ENCODE measurements around the gene WASF3.

WASF3 gene

DNA sequence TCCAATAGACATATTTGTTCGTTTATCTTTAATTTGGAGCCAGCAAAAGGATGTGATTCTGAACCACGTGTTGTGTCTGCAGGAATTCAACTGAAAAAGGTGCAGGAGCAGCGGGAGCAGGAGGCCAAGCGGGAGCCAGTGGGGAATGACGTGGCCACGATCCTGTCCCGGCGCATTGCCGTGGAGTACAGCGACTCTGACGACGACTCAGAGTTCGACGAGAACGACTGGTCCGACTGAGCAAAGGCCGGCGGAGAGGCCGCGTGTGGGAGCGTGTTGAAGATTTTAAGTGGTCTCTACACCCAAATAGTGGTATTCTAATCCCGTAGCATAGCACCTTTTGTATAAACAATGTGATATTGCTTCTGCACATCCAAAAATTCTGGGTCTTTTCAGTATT, 128.1 kb downstream of the WASF3 start:
- no peak for DNase-seq (ENCODE audit: low read depth)

DNA sequence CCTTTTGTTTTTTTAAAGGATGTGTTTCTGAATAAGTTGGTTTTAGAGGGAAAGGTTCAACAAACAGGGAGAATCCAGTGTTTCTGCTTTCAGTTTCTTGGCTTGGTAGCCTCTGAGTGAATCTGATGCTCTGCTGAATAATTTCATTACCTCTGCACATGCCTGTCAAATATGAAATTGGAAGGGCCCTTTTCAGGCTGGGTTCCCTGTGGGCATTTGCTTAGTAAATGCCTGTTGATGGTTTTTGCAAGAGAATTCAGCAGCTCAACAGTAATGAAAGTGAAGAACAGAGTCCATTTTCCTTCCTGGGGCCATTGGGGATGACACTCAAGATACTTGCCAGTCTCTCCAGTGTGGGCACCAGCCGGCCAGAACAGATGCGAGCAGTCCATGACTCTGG, 128.8 kb downstream of the WASF3 start:
- DNase-seq (ENCODE audit: low read depth), result no peak

DNA sequence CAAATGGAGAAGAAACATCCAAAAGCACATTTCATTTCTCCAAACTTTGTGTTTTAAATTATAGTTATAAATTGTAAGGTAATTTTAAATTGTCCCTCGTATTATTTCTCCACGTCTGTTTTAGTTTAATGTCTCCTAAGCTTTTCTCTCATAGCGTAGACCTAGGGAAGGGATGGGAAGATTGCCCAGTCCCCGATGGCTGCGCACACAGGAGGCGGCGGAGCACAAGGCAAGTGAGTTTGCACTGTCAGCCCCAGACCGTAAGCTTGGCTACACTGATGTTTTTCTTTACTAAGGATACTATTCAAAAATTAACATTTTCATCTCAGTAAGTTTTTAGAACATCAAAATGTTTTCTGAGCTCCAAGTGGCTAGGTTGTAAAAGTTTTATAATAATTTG, 130.8 kb downstream of the WASF3 start:
- DNase-seq (ENCODE audit: low read depth), result no peak

DNA sequence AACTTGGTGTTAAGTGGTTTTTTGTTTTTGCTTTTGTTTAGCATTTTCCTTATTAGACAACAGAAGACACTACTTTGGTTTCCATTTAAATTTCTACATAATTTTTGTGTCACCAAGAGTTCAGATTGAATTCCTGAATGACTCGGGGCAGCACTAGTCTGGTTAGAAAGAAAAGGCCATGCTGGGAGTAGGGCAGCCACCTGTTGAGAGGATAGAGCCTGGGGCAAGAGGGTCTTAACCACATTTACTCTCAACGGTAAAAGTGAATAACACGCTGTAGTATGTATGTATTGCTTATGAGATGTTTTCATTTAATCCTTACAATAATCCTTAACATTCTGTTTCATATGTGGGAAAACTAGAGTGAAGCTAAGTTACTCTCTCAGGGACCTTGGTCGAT, 131.5 kb downstream of the WASF3 start:
- DNase-seq (ENCODE audit: low read depth), result no peak

DNA sequence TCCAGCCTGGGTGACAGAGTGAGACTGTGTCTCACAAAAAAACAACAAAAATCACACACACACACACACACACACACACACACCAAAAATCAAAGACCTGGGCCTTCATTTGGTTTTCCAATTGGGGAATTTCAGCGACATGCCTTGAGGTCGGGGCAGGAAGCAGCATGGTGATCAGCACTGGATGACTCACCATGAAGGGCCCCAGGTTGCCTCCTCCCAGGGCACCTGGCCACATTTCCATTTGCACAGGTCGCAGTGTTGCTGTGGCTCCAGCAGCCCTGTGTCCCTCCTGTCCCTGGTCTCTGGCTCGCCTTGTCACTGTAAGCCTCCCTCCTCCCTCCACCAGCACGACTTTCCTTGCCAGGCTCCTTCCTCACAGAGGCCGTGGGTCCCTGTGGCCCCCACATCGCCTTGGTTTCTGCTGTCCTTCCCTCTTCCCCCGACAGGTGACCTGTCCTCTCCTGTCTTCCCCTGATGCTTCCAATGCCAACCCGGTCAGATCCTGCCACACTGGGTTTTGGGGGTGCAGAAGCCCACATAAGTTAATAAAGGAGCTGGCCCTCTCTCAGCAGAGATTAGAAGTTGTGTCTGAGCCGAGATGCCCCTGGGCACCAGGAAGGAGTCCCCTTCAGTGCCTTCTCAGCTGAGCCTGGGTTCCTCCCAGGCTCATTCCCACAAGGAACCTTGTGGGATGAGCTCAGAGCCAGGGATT, 136.4 kb downstream of the WASF3 start:
- DNase-seq (ENCODE audit: low read depth), result no peak

DNA sequence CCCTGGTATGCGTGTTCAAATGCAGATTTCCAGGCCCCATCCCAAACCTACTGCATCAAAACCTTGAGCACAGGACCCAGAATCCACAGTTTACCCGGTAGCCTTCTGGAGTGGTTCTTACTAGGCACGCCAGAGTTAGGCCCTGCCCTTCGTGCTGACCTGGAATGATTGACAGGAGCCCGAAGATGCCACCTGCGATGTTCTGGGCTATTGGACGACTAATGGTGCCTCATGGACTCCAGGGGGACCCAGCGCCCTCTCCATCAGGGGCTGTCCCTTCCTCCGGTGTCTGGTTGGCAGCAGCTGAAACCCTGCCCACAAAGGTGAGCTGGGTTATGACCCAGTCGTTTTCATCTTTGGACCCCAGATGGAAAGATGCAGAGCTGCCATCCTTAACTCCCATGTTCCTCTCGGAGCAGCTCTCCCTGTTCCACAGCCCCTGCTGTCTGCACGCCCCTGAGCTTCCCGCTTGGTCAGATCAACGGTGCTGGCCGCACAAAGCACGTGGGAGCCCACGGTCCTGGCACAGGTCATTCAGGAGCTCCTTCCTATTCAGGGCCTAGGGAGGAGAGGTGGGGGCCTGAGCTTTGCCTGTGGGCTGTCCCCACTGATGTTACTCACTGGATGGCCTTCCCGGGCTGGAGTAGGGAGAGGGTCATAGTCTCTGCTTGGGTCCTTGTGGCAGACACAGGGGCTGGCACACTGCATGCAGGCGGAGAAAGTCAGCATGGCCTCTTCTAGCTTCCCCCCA, 137.3 kb downstream of the WASF3 start:
- no peak for DNase-seq (ENCODE audit: low read depth)

DNA sequence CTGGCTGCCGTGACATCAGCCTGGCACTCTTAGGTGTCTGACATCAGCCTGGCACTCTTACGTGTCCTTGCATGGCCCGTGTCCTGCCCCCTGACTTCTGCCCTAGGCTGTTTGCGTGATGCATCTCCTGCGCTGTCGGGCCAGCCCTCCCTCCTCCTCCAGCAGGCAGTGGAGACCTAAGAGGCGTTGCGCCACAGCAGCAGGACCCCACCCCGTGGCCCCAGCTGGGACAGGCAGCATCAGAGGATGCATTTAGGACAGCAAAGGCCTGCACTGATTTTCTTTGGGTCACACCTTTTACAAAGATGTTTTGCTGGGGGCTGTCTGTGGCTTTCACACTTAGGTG, 137.8 kb downstream of the WASF3 start:
- no peak for DNase-seq (ENCODE audit: low read depth)

DNA sequence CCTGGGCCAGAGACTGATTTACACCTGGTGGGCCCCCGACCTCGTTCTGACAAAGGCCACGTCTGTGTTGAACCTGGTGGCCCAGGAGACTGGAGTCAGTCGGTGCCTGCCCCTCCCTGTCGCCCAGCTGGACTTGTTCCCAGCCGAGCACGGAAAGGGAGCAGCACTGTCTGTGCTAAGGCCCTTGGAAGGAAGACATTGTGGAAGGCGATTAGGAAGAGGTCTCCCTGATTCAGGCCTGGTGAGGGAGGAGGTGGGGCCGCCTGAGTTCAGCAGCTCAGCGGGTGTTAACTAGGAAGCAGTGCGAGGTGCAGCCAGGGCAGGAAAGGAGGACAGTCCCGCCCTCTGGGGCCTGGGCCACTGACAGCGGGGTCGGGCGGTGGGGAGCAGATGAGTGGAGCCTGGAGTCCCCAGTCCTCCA, 138.4 kb downstream of the WASF3 start:
- DNase-seq (ENCODE audit: low read depth), result no peak

DNA sequence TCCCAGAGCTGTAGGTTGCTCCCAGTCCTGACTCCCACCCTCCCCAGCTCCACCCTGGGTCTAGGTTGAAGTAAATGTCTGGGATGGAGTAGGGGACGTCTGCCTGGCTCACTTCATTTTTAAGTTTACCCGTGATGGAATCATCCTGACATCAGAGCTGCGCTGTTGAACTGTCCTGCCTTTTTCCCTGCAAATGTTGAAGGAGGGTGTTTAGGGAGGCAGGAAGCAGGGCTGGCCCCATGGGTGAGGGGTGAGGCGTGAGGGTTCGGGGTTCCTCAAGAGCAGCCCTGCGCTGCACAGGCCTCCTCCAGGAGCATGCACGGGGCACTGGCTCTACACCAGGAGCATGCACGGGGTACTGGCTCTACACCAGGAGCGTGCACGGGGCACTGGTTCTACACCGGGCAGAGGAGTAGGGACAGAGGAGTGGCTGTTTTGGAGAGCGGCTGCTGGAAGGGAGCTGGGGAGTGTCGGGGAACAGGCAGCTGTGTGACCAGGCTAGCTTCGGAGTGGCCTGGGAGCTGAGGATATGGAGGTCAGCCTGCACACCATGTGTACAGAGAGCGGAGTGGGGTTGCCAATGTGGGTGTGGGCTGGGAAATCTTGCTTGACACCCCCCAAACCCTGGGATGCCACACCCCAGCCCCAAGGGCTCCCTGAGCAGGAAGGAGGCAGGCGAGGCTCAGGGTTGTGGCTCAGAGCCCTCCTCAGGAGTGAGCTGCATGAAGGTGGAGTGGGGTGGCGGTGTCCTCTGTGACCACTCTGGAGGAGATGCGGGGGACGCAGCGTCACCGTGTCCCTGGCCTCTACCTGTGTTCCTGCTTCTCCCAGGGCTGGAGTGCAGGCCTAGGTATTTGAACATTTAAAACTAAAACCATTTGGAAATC, 139.8 kb downstream of the WASF3 start:
- DNase-seq (ENCODE audit: low read depth), result no peak

DNA sequence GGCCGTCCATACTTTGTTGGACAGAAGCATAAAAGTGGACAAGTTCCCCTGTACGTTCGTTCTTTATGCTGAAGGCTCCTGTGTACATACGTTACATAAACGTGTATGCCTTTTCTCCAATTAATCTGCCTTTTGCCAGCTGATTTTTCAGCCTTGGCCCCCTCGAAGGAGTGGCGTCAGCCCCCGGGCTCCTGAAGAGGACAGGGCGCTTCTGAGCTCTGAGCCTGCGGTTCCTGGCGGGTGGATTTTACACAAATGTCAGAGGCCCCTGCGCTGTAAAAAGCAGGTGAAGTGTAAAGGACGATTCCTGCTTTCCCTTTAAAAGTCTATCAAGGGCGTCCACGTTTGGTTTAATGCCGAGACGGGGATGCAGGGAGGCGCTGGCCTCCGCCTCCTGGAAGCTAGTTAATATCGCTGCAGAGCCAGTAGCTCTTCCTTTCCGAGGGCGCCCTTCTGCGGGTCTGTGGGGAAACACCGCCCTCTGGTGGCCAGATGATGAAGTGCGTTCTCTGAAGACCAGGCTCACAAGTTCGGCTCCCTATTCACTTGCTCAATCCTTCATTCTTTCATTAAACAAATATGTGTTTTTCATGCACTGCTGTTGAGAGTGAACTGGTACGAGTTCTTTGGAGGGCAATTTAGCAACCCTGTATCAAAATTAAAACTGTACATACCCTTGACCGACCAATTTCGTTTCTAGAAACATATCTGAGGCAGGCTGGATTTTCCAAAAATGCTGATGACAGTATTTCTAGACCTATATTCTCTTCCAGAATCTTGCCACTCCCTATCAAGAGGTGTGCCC, 141.1 kb downstream of the WASF3 start:
- DNase-seq (ENCODE audit: low read depth), result peak; percentile 65

DNA sequence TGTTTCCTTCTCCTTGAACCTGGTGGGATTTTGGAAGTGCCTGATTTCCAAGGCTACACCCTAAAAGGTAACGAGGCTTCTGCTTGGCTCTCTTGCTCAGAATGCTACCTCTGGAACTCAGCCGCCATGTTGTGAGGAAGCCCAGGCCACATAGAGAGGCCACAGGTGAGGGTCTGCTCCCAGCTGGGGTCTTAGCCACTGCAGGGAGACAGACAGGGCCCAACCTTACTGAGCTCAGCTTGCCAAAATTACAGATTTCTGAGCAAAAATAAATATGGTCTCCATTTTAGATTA, 141.7 kb downstream of the WASF3 start:
- DNase-seq (ENCODE audit: low read depth), result no peak

DNA sequence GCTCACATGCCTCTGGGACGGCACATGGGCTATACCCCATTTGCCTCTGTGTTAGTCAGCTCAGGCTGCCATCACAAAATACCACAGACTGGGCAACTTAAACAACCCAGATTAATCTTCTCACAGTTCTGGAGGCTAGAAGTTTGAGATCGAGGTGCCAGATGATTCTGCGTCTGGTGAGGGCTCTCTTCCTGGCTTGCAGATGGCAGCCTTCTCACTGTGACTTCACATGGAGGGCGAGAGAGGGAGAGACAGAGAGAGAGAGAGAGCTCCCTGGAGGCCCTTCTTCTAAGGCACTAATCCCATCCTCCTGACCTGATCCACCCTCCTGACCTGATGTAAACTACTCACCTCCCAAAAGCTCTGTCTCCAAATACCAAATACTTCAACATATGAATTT, 148.1 kb downstream of the WASF3 start:
- DNase-seq (ENCODE audit: low read depth), result no peak

DNA sequence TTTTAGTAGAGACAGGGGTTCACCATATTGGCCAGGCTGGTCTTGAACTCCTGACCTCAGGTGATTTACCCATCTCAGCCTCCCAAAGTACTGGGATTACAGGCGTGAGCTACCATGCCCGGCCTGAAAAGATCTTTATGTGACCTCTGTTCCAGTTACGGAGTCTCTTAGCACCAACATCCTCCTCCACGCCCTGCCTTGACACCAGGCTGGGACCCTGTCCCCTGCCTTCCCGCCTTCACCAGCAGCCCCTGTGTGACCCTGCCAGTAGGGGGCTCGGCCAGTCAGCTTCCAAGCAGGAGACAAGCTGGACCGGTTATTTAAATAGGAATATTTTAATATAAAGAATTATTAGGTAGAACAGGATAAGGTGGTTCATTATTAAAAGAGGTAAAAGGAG, 148.9 kb downstream of the WASF3 start:
- no peak for DNase-seq (ENCODE audit: low read depth)

DNA sequence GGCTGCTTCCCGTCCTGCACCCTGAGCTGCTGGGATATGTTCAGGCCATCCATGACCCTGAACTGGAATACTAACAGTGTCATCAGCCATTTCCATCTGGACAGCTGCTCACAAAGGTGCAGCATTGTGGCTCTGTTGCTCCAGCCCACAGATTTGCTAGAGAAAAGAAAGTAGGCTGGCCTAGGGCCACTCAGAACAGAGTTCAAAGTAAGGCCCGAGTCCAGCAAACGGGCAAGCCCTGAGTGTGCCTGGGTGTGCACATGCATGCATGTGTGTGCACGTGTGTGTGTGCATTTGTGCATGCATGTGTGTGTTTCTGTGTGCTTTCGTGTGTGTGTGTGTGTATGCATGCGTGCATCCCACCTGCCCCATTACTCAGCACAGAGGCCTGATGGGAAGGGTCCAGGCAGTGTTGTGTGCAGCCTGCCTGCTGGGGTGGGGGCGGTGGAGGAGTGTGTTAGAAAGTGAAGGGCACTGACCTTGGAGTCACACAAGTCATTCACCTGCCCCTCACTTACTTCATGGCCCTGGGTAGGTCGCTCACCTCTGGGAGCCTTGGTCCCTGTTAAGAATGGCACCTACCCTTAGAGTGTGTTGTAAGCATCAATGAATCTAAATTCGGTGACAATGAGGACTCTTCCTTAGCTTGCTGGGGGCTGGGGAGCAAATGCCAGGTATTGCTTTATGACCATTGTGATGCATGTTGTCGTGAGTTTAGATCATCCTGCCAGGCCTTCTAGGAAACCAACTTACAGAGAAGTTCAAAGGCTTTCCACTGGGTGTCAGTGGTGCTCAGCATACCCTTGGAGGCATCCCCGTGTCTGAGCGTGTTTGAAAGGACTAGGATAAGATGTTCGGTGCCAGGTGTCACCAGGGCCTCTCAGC, 149.9 kb downstream of the WASF3 start:
- peak; percentile 22 for DNase-seq (ENCODE audit: low read depth)

DNA sequence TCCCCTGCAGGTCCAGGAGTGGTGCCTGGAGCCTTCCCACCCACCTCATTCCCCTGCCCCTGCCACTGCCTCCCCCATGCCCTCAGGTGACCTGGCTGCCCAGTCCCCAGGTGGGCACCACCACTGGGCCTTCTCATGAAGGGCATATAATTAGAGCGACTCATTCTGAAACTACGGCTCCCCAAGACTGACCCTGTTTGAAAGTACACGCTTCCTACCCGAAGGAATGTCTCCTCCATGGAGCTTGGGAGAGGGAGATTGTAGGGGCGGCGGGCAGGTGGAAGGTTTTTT, 150.5 kb downstream of the WASF3 start:
- DNase-seq (ENCODE audit: low read depth), result no peak

DNA sequence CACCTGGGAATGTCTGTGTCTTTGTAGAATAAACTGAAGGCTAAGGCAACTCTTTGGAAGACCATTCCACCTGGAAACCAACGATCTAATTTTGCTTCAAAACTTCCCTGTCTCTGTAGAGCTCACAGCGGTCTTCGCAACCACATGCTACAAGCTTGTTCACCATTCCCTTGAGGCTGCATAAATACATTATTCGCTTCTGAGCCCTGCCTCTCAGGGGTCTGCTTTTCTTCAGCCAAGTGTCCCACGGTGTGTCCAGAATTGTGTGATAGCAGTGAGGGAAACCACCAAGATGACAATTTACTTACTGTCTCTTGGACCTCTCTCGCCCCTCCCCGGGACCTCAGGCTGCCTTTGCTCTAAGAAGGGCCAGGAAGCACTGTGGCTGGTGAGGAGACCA, 152.0 kb downstream of the WASF3 start:
- DNase-seq (ENCODE audit: low read depth), result no peak

DNA sequence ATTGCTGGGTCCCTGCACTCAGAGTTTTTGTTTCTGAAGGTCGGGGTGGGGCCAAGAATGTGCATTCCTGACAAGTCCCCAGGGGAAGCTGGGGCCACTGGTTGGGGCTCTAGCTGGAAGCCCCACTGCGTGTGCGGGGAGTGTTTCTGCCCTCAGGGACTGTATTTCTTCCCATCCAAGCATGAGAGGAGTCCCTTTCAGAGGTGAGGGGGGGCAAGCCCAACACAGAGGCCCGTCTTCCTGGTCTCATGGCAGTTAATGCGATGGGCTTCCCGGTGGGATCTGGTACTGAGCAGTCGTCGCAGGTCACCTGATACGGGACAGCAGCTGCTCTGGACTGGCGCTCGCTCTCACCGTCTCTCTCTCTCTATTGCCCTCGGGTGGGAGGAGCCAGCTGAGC, 152.7 kb downstream of the WASF3 start:
- no peak for DNase-seq (ENCODE audit: low read depth)

DNA sequence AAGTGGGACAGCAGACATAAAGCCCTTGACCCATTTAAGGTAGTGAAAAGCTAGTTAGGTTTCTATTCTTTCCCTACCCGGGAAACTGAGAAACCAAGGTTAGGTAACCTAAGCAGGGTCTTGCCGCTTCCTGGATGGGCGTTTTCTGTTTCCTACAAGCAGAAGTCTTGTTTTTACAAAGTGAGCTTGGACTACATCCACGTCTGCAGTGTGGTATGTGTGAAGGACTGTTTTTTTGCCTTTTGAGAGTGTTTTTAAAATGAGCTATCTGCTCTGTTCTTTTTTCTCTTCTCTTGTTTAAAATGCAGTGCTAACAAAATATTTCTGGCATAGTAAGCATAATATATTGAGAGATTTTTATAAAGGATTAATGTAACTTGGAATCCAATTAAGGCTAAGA, 153.7 kb downstream of the WASF3 start:
- DNase-seq (ENCODE audit: low read depth), result no peak

DNA sequence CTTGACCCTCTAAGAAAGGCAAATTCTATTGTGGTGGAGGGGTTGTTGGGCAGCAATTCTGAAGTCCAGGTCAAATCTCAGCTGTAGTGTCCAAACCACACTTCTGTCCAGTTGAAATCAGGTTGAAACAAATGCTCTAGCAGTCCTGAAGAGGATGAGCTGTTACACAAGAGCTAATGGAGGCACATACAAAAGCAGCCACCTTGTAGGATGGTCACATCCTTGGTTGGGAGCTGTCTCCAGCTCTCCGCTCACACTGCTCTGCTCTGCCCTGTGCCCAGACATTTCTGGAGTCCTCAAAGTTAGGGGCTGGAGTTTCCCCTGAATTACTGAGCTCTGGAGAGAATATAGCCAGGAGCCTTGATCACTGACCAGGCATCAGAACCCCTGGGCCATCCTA, 155.9 kb downstream of the WASF3 start:
- no peak for DNase-seq (ENCODE audit: low read depth)

DNA sequence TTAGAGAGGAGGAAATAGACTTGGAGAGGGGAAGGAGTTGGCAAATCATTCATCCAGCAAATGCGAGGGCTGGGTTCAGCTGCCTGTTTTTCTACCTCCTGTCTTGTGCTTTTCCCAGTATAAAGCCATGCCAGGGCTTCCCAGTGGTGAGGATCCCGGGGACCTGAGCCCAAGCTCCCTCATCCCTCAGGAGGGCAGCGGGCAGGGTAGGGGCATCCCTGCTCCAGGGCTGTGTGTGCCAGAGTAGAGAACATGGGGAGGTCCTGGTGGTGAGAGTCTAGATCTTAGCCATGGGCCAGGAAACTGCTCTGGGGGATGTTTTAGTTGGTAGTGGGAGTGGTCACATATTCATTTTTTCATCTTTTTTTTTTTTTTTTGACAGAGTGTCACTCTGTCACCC, 159.5 kb downstream of the WASF3 start:
- DNase-seq (ENCODE audit: low read depth), result no peak

DNA sequence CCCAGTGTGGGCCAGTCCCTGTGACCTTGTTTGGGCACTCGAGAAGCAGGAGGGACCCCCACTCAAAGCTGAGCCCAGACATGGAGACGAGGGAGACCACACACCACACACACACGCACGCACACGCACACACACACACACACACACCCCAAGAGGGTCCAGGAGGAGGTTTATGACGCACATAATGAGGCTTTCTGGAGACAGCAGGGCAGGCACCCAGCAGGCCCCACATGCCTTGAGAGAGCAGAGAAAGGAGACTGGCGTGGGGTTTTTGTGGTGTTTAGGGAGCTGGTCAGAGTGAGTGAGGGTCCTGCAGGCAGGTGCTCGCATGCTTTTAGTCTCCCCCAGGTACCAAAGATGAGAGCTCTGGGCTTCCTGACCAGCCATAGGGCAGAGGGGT, 160.7 kb downstream of the WASF3 start:
- no peak for DNase-seq (ENCODE audit: low read depth)

DNA sequence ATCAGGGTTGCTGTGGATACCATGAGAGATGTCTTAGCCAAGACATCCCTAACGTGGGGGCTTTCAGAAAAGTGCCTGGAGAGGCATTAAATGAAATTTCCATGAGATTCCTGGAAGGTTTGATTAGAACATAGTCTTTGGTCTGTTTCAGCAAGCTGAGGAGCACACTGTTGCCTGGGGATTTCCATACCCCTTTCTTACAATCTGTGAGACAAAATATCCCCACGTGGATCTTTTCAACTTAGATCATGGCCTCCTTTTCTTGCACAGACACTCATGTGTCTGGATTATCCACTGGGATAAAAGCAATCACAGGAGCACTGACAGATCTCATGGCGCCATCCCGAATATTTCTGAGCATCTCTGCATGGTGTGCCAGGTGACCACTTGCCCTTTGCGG, 161.4 kb downstream of the WASF3 start:
- DNase-seq (ENCODE audit: low read depth), result no peak

Data from GM04504 (cell line).